Cardiac septum (tissue), 1 donor: ENCODE results near the gene KRTAP29-1. TPM values are rescaled to one million over a fixed set of nuclear protein-coding genes. Genes with fewer than 3 reads are reported as not detected.

Source experiments
- DNase-seq: peaks from one replicate; pipeline ENCODE4 v3.0.0-alpha.2; 2020; ENCODE audit warnings: low spot score
- intact Hi-C: fragments of 100-400 bp; cut with DNase I; formaldehyde crosslinking; loops from one replicate; pipeline ENCODE4 v1.14.0; 2022
- total RNA-seq: library from RNA; stranded (reverse); fragmentation: NEBNext Ultra II Directional; extraction: Animal tissue kit (Norgen Biotek cat#: 25700); gene quantifications from one replicate; pipeline ENCODE4 v1.2.1, GENCODE V29; 2021
- donor health status: DM: no; HTN: no; CAD: no.

KRTAP29-1 gene
- total RNA-seq, 1 donor from 2014 or later = not detected

- intact Hi-C loops = loop anchor here (10.0 kb wide), 2 partner anchors 165 to 525 kb away; no protein-coding TSS in a partner anchor
- DNase-seq = no peak
Measured at GRCh38 chr17:41329279-41329948, 26.8 kb upstream of the KRTAP29-1 start.

GRCh38 chr17:41328207-41328606, 25.6 kb upstream of the KRTAP29-1 start:
- intact Hi-C loops = loop anchor here (10.0 kb wide), 2 partner anchors 167 to 523 kb away; no protein-coding TSS in a partner anchor
- DNase-seq = no peak

- no peak for DNase-seq
- intact Hi-C loops = loop anchor here (10.0 kb wide), 2 partner anchors 167 to 523 kb away; no protein-coding TSS in a partner anchor
Measured at GRCh38 chr17:41327411-41328120, 24.9 kb upstream of the KRTAP29-1 start.

- no peak for DNase-seq
- intact Hi-C loops = loop anchor here (10.0 kb wide), 2 partner anchors 168 to 522 kb away; no protein-coding TSS in a partner anchor
Measured at GRCh38 chr17:41326173-41327145, 23.8 kb upstream of the KRTAP29-1 start.

- intact Hi-C loops = loop anchor here (10.0 kb wide), 2 partner anchors 169 to 521 kb away; no protein-coding TSS in a partner anchor
- no peak for DNase-seq
Measured at GRCh38 chr17:41325611-41326010, 23.0 kb upstream of the KRTAP29-1 start.

GRCh38 chr17:41325126-41325525, 22.5 kb upstream of the KRTAP29-1 start:
- intact Hi-C loops = loop anchor here (10.0 kb wide), 2 partner anchors 170 to 520 kb away; no protein-coding TSS in a partner anchor
- DNase-seq = no peak

- intact Hi-C loops = loop anchor here (5.0 to 10.0 kb wide), 3 partner anchors 170 to 520 kb away; no protein-coding TSS in a partner anchor
- no peak for DNase-seq
Measured at GRCh38 chr17:41324180-41325075, 21.8 kb upstream of the KRTAP29-1 start.

- intact Hi-C loops = loop anchor here (5.0 to 10.0 kb wide), 3 partner anchors 172 to 518 kb away; no protein-coding TSS in a partner anchor
- DNase-seq = no peak
Measured at GRCh38 chr17:41322903-41323895, 20.5 kb upstream of the KRTAP29-1 start.

- no peak for DNase-seq
- intact Hi-C loops = loop anchor here (5.0 to 10.0 kb wide), 3 partner anchors 173 to 517 kb away; no protein-coding TSS in a partner anchor
Measured at GRCh38 chr17:41322094-41322902, 19.6 kb upstream of the KRTAP29-1 start.

- no peak for DNase-seq
- intact Hi-C loops = no loop called here
Measured at GRCh38 chr17:41318231-41318630, 15.6 kb upstream of the KRTAP29-1 start.

- no peak for DNase-seq
- intact Hi-C loops = no loop called here
Measured at GRCh38 chr17:41315814-41316445, 13.3 kb upstream of the KRTAP29-1 start.

- no peak for DNase-seq
- intact Hi-C loops = no loop called here
Measured at GRCh38 chr17:41315204-41315794, 12.6 kb upstream of the KRTAP29-1 start, which contains the start of gene KRTAP17-1. TSS of gene KRTAP17-1 (minus strand) at chr17:41315710. CDS start at chr17:41315650, 60 bp downstream.

- DNase-seq = no peak
- intact Hi-C loops = no loop called here
Measured at GRCh38 chr17:41311111-41311510, 8.5 kb upstream of the KRTAP29-1 start.

- intact Hi-C loops = no loop called here
Measured at GRCh38 chr17:41308918-41309359, 6.3 kb upstream of the KRTAP29-1 start, which contains the start of gene KRTAP16-1. TSS of gene KRTAP16-1 (minus strand) at chr17:41309309. CDS start at chr17:41309253, 56 bp downstream.

GRCh38 chr17:41308251-41308917, 5.7 kb upstream of the KRTAP29-1 start:
- DNase-seq = peak; percentile 80
- intact Hi-C loops = no loop called here

More at GRCh38 chr17:41308918-41309359, 6.3 kb upstream of the KRTAP29-1 start, which contains the start of gene KRTAP16-1:
- no peak for DNase-seq
